CD4-positive, alpha-beta T cell treated with Interleukin-12 subunit alpha and Interleukin-12 subunit beta, for 1 hour (primary cell): ENCODE measurements around the gene FGR.
"Not testable (repeated sequence)": the region's sequence is repeated elsewhere in the genome, so short reads cannot be mapped to it uniquely, and the experiment has no call there.

Experiments used
- DNase-seq: peaks from one replicate; pipeline ENCODE4 v3.0.0-alpha.2; 2020

FGR gene

GRCh38 chr1:27659497-27660299 lies 24.7 kb upstream of the FGR start:
- peak; percentile 91 for DNase-seq

GRCh38 chr1:27658951-27659496 lies 24.0 kb upstream of the FGR start:
- no peak for DNase-seq

- no peak for DNase-seq
Observed at GRCh38 chr1:27656157-27656893, 21.3 kb upstream of the FGR start.

GRCh38 chr1:27655151-27655937 lies 20.4 kb upstream of the FGR start:
- no peak for DNase-seq

GRCh38 chr1:27652111-27652864 lies 17.3 kb upstream of the FGR start:
- no peak for DNase-seq

GRCh38 chr1:27650539-27651175 lies 15.7 kb upstream of the FGR start:
- DNase-seq = no peak

- DNase-seq = no peak
Observed at GRCh38 chr1:27650171-27650538, 15.2 kb upstream of the FGR start.

GRCh38 chr1:27649306-27649635 lies 14.3 kb upstream of the FGR start:
- DNase-seq = no peak

GRCh38 chr1:27648602-27649305 lies 13.8 kb upstream of the FGR start:
- no peak for DNase-seq

GRCh38 chr1:27647328-27647727 lies 12.3 kb upstream of the FGR start:
- DNase-seq = no peak

GRCh38 chr1:27646676-27647075 lies 11.7 kb upstream of the FGR start:
- no peak for DNase-seq

GRCh38 chr1:27645071-27645415 lies 10.1 kb upstream of the FGR start:
- no peak for DNase-seq

GRCh38 chr1:27644369-27645070 lies 9.5 kb upstream of the FGR start:
- DNase-seq = no peak

- DNase-seq = peak; percentile 82
Observed at GRCh38 chr1:27643600-27644368, 8.8 kb upstream of the FGR start.

- not testable (repeated sequence) for DNase-seq
Observed at GRCh38 chr1:27640514-27640913, 5.5 kb upstream of the FGR start.

- no peak for DNase-seq
Observed at GRCh38 chr1:27638805-27639204, 3.8 kb upstream of the FGR start.

GRCh38 chr1:27638047-27638734 lies 3.2 kb upstream of the FGR start:
- DNase-seq = no peak

GRCh38 chr1:27635396-27636142 lies 584 bp upstream of the FGR start:
- DNase-seq = no peak
